GM12892 (cell line): ENCODE measurements around the gene KRTAP5-5.
"Not testable (repeated sequence)": the region's sequence is repeated elsewhere in the genome, so short reads cannot be mapped to it uniquely, and the experiment has no call there.

ENCODE experiments used
- POLR2A ChIP-seq: IDR thresholded peaks from 2 replicates; pipeline ENCODE4 v1.6.1; 2011; ENCODE audit warnings: low read depth, low read length, control low read depth
- TAF1 ChIP-seq: IDR thresholded peaks from 2 replicates; pipeline ENCODE4 v1.6.1; 2011; ENCODE audit warnings: low read depth, mild to moderate bottlenecking, control low read depth, low read length, borderline replicate concordance

DNA sequence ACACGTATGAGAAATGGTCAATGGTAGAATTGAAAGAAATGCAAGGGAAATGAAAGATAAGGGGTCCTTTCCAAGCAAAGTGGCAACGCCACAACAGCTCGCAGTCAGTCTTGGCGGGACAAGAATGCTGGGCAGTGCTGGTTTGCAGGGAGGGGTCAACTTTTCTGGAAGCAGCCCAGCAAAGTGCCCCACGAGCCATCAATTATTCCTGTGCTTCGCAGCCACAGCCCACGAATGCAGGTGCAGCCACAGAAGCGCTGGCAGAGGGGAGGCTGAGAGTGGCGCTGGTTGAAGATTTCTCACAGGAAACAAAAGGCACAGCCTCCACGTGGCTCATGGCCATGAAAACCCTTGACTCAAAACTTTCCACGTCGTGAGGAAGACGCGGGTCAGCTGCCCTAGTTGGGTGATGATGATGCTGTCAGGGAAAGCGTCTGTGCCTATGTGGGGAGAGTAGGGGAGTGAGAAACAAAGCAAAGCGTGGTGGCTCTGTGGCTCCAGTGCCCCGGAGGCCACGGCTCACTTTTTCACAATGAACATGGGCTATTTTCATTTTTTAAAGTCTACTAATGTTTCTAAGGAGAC lies 33.2 kb downstream of the KRTAP5-5 start:
- not testable (repeated sequence) for TF ChIP-seq POLR2A, TAF1
